DMS53 treated with DMSO at 0.1 percent for 48 hours (cell line): ENCODE results near the gene MIPEP.
"Not testable (repeated sequence)": the region's sequence is repeated elsewhere in the genome, so short reads cannot be mapped to it uniquely, and the experiment has no call there.

Experiments
- DNase-seq: peaks from one replicate; lab custom pipeline; 2025; ENCODE audit not compliant: unreplicated experiment; lab: John Stamatoyannopoulos, UW

Gene MIPEP

GRCh38 chr13:23889615-23890607 lies 711 bp upstream of the MIPEP start:
- DNase-seq: peak; percentile 46

- DNase-seq: not testable (repeated sequence)
Observed at GRCh38 chr13:23884361-23884760, 4.8 kb downstream of the MIPEP start.

DNA sequence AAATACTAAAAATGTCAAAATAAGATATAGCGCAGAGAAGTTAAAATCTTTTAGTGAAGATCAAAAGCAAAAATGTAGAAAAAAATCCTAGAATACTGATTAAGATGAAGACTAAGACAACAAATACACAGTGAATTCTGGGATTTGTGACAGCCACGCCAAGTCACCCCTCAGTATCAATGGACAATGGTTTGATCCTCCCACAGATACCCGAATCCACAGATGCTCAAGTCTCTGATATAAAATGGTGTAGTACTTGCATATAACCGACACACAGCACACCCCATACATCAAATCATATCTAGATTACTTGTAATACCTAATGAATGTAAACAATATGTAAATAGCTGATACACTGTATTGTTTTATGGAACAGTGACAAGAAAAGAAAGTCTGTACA lies 5.9 kb downstream of the MIPEP start:
- DNase-seq: no peak

GRCh38 chr13:23881402-23881800 lies 7.8 kb downstream of the MIPEP start:
- DNase-seq: not testable (repeated sequence)

GRCh38 chr13:23880493-23881401 lies 8.5 kb downstream of the MIPEP start:
- not testable (repeated sequence) for DNase-seq

DNA sequence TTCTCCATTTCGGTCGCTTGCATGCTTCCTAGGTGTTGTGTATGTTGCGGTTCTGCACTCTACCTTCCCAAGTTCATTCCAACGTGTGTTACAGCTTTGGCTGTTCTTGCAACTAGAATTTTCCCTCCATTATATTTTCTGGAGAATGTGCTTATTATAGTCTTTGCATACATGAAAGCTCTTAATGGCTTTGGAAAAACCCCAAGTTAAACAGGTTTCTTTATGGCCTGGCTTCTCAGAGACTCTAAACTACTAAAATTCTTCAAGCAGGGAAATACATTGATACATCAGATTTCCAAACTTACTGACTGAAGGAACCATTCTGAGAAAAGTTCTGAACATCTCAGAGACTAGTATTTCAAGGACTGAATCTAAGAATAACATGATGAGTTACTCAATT lies 11.9 kb downstream of the MIPEP start:
- no peak for DNase-seq

DNA sequence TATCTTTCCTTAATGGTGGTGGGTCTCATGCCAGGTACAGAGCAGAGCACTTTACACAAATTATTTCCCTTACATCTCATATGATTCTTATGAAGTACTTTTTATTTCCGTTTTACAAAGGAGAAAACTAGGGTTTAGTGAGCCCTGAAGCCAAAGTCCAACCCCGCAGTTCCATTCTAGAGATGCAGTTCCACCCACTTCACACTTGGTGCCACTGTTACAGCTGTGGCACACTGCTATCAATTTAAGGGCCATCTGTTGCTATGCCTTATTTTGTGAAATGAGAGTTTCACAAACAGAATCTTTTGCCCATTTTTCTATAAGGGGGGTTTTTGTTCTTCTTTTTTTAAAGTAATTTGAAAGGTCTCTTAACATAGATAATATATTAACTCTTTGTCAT lies 12.9 kb downstream of the MIPEP start:
- peak; percentile 17 for DNase-seq

GRCh38 chr13:23871616-23872220 lies 17.5 kb downstream of the MIPEP start:
- DNase-seq: peak; percentile 28

DNA sequence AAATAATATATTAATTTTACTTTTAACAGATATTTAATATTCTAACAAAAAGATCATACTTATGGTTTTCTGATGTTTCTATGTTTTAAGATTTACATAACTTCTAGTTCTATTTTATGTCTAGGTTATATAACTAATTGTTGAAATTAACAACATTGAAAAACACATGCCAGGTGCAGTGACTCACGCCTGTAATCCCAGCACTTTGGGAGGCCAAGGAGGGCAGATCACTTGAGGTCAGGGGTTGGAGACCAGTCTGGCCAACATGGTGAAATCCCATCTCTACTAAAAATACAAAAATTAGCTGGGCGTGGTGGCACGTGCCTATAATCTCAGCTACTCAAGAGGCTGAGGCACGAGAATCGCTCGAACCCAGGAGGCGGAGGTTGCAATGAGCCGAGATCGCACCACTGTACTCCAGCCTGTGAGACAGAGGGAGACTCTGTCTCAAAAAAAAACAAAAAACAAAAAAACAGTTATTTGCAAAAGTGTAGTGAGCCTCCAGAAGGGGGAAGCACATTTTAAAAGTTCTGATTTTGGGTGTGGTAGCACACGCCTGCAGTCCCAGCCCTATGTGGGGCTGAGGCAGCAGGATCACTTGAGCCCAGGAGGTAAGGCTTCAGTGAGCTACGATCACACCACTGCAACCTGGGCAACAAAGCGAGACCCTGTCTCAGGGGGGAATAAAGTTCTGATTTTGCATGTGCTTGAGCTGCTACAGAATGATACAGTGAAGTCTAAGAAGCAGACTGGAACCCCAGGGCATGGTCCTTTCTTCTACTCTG lies 18.7 kb downstream of the MIPEP start:
- DNase-seq: no peak

DNA sequence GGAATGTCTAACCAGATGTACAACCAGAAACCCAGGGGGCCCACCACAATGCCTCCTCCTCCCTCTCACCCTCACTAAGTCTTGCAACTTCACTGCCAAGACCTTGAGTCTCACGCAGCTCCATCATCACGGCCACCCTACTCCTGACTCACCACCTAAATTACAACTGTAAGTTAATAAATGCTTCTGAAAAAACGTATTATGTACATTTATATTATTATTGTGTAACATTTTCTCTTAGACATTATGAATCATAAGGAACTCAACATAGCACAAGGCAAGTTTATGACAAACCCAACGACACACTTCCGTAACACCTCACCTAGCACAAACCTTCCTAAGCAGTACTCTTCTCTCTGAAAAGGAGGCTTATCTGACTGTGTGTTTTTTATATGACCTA lies 20.7 kb downstream of the MIPEP start:
- no peak for DNase-seq

DNA sequence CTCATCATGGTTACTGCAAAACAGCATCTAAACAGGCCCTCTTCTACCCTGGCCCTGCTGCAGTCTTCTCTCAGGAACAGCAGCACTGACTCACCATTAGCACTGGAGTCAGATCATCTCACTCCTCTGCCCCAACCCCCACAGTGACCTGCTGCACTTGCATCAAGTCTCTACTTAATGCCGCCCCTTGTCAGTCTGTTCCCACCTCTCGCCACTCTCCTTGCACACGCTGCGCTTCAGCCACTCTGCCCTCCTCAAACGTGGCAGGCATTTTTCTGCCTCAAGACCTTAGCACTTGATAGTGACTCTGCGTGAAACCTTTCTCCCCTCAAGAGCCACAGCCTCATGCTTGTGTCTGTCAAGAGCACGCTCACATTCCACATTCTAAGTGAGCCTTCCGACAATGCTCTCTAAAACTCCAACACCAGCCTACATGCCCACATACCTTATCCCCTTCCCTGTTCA lies 22.1 kb downstream of the MIPEP start:
- DNase-seq: no peak

GRCh38 chr13:23866420-23867026 lies 22.7 kb downstream of the MIPEP start:
- DNase-seq: no peak

- no peak for DNase-seq
Observed at GRCh38 chr13:23865906-23866305, 23.3 kb downstream of the MIPEP start.

GRCh38 chr13:23865026-23865425 lies 24.2 kb downstream of the MIPEP start:
- no peak for DNase-seq

DNA sequence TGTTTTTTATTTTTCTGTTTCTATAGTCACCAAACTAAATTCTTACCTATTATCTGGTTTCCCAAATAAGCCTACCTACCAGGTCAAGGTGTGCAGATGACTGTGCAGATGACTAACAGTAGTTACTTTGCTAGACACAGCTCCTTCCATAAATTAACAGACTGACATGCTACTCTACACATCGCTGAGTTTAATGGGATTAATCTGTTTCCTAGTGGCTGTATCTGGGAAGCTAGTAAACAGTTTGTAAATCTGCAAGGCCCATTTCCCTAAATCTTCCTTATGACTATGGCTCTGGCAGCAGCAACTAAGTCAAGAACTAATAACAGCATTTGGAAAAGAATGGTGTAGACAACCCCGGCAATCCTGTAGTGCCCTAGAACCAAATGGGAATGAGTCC lies 27.9 kb downstream of the MIPEP start:
- no peak for DNase-seq

DNA sequence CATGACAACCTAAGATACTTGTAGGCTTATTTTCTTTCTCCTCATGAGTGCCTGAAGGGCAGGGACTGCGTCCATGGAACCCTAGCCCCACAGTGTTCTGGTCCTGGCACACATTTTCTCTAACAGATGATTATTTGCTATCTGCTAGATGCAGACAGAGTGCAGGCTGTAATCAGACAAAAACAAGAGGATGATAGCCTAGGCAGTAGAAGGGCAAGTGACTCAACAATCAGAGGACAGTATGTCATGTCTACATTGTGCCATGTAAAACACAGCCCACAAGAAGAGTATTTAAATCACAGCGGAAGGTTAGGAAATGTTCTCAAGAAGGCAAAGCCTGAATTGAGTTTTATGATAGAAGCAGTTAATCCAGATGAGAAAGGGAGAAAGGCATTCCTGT lies 29.3 kb downstream of the MIPEP start:
- no peak for DNase-seq

- DNase-seq: peak; percentile 45
Observed at GRCh38 chr13:23859455-23859854, 29.7 kb downstream of the MIPEP start.

- no peak for DNase-seq
Observed at GRCh38 chr13:23858546-23858945, 30.7 kb downstream of the MIPEP start.

DNA sequence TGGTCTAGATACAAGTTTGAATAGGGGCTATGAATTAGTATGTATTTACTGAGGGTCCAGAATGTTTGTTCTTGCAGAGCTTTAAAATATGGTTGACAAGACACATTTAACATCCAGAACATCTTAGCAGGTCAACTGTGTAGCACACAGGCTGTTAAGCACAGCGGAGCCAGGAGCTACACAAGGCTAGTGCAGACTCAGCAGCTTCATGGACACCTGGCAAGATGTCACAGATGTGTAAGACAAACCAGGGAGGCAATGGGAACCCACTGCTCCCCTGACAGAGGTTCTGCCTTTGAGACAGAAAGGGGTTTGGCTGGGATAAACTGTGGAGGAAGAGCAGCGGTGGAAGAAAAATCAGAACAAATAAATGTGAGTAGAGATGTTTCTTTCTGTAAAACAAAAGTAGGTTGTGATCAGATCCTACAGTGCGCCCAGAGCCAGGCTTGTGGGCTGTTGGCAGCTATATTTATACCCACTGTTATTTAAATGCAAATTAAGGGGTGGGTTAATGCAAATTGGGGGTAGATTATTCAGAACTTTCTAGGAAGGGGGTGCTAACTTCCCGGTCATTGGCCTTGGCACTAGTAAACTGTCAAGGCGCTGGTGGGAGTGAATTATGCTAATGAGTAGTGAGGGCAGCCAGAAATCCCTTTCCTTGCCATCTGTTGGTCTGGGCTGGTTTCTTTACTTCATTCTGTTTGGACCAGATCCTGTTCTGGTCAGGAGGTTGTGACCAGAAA lies 33.0 kb downstream of the MIPEP start:
- no peak for DNase-seq
